ENCODE results near the gene UBE2I. TPM values are rescaled to one million over a fixed set of nuclear protein-coding genes. Genes with fewer than 3 reads are reported as not detected.
A peak's percentile ranks its signal among the peaks of the same experiment; 100 is the strongest.

UBE2I gene
- total and polyA plus RNA-seq, 2 of the 4 experiments (the other 2 are of a cell fraction), result 30.8 to 140 TPM

GRCh38 chr16:1333149-1333812, 23.8 kb downstream of the UBE2I start, which contains the start of gene BAIAP3:
TSS of gene BAIAP3 (plus strand) at chr16:1333645. CDS start at chr16:1338550, 4,905 bp downstream.
- H3K9me3 ChIP-seq (ENCODE audit: control insufficient read depth, insufficient read depth, low read length), result peaks cover 3% of the 10 kb centered on the region; the same call in 1 of the 2 replicates
- ChIA-PET CTCF (no interaction called here), POLR2A (ENCODE audit: unreplicated experiment) (no interaction called here)
- no peaks in the 10 kb centered on the region for H3K36me3 ChIP-seq (ENCODE audit: control insufficient read depth, insufficient read depth, low read length)
- 8% methylated on average over 40 of the region's 83 CpGs; no CpG with 5 or more reads in 1 of the 2 experiments for WGBS, 2 experiments (ENCODE audit: extremely low coverage in 2 of 2, insufficient read length in 1 of 2)
- H4K8ac ChIP-seq (ENCODE audit: low read depth in 2 of 2, low read length in 2 of 2), result no peak within 1 kb of the TSS
- peak; percentile 89 for ATAC-seq (ENCODE audit: low read depth)
- H3K9ac ChIP-seq (ENCODE audit: low read depth, low read length), result no peak within 1 kb of the TSS
- TF ChIP-seq POLR2A (IDR thresholded peaks at IDR 0.05; ENCODE audit: low read depth, low read length) (0 out of 2 replicates have a peak, but pooled peaks have one; percentile 29), BHLHE40 (IDR thresholded peaks at IDR 0.05; ENCODE audit: low read depth, low read length) (no peak), RCOR1 (IDR thresholded peaks at IDR 0.05; ENCODE audit: insufficient replicate concordance, low read length) (no peak), NFE2L2 (IDR thresholded peaks at IDR 0.05; ENCODE audit: low read depth, low read length) (no peak), MXI1 (IDR thresholded peaks at IDR 0.05; ENCODE audit: borderline replicate concordance, low read depth, low read length) (no peak), ELK1 (IDR thresholded peaks at IDR 0.05; ENCODE audit: borderline replicate concordance, low read depth, low read length) (no peak), USF2 (IDR thresholded peaks at IDR 0.05; ENCODE audit: low read depth, low read length) (no peak), CEBPB (IDR thresholded peaks at IDR 0.05; ENCODE audit: low read depth, low read length) (no peak), CHD1 (IDR thresholded peaks at IDR 0.05; ENCODE audit: low read depth, low read length) (no peak)
- peak within 1 kb of the TSS; percentile 87 for H2AFZ ChIP-seq (replicated peaks; ENCODE audit: low read length, poor library complexity)
- H4K20me1 ChIP-seq (ENCODE audit: insufficient read depth, low read length), result no peaks in the 10 kb centered on the region; the same call in 1 of the 2 replicates
- dilution Hi-C loops (cut with HindIII; ENCODE audit: low sequenced_read_pairs, unreplicated experiment) (no loop called here), intact Hi-C loops (cut with micrococcal nuclease) (no loop called here), in situ Hi-C loops (cut with MboI; ENCODE audit: low sequenced_read_pairs) (no loop called here)
- no peak within 1 kb of the TSS for H3K18ac ChIP-seq (ENCODE audit: low read depth, low read length)
- H3K14ac ChIP-seq (replicated peaks; ENCODE audit: low read depth, low read length), result no peak within 1 kb of the TSS
- peaks cover 55% of the 10 kb centered on the region for H3K27me3 ChIP-seq (ENCODE audit: control insufficient read depth, insufficient read depth, low read length)
- peak within 1 kb of the TSS; percentile 28 for H2AK9ac ChIP-seq (replicated peaks; ENCODE audit: low read depth, low read length, poor library complexity)
- DNase-seq, result no peak
- no TSS peak for BruUV-seq (replicated peaks)
- no peak within 1 kb of the TSS for H3K27ac ChIP-seq (ENCODE audit: insufficient read depth, low read length)
- no peak within 1 kb of the TSS for H3K4ac ChIP-seq (ENCODE audit: low read depth, low read length)
- no peak within 1 kb of the TSS for H2BK120ac ChIP-seq (ENCODE audit: low read depth, low read length)
- peak within 1 kb of the TSS; percentile 33 for H3K4me3 ChIP-seq (ENCODE audit: insufficient read depth, low read depth, low read length)
- H2BK5ac ChIP-seq (ENCODE audit: low read depth, low read length, poor library complexity, severe bottlenecking), result no peak within 1 kb of the TSS
- no peak within 1 kb of the TSS for H2AK5ac ChIP-seq (ENCODE audit: low read depth, low read length)
- H4K91ac ChIP-seq (ENCODE audit: insufficient read depth, low read depth, low read length), result no peak within 1 kb of the TSS
- H2BK15ac ChIP-seq (ENCODE audit: low read depth, low read length), result no peak within 1 kb of the TSS
- peaks cover 7% of the 10 kb centered on the region for H3K4me1 ChIP-seq (ENCODE audit: control insufficient read depth, insufficient read depth, low read length)
- H2BK20ac ChIP-seq (ENCODE audit: low read depth, low read length), result no peak within 1 kb of the TSS
- peak within 1 kb of the TSS; percentile 17; the same call in 1 of the 2 replicates for H3K4me2 ChIP-seq (ENCODE audit: low read depth, low read length)
- no peaks in the 10 kb centered on the region for H3K9me1 ChIP-seq (ENCODE audit: insufficient read depth, low read length)
- H4K5ac ChIP-seq (ENCODE audit: low read depth, low read length), result no peak within 1 kb of the TSS
- no peaks in the 10 kb centered on the region for H3K79me1 ChIP-seq (ENCODE audit: low read depth in 1 of 2, low read length in 2 of 2)
- H3K56ac ChIP-seq (ENCODE audit: extremely low read depth, insufficient read depth, low read length), result no peak within 1 kb of the TSS
- no peak within 1 kb of the TSS for H3K23ac ChIP-seq (ENCODE audit: low read depth, low read length)
